Large intestine (tissue), 3 donors: ENCODE measurements around the gene TNPO2. TPM values are rescaled to one million over a fixed set of nuclear protein-coding genes. Genes with fewer than 3 reads are reported as not detected.
A peak's percentile ranks its signal among the peaks of the same experiment; 100 is the strongest.

Experiments used
- DNase-seq, 2 donors: peaks; one replicate each; pipeline versions ENCODE4 v3.0.0 to v3.0.0-alpha.2; 2013
- H3K27ac ChIP-seq: one replicate; pipeline ENCODE4 v1.5.1; 2013; ENCODE audit warnings: low read length
- H3K27me3 ChIP-seq: 2 replicates; pipeline ENCODE4 v1.6.1; 2013; ENCODE audit warnings: low read length; ENCODE audit not compliant: control insufficient read depth, insufficient read depth
- H3K36me3 ChIP-seq: 2 replicates; pipeline ENCODE4 v1.6.1; 2013; ENCODE audit warnings: low read length; ENCODE audit not compliant: control insufficient read depth, insufficient read depth
- H3K4me1 ChIP-seq: one replicate; pipeline ENCODE4 v1.6.1; 2013; ENCODE audit warnings: low read length; ENCODE audit not compliant: control insufficient read depth, insufficient read depth
- H3K4me3 ChIP-seq: one replicate; pipeline ENCODE4 v1.5.1; 2013; ENCODE audit warnings: low read length
- H3K9me3 ChIP-seq: one replicate; pipeline ENCODE4 v1.6.1; 2013; ENCODE audit warnings: mild to moderate bottlenecking, low read depth, low read length, moderate library complexity; ENCODE audit not compliant: control insufficient read depth
- WGBS: methylation state at CpG from one replicate; pipeline ENCODE4 v1.1.5; 2013; ENCODE audit warnings: low lambda C conversion rate; ENCODE audit not compliant: insufficient coverage; 5-methylcytosine and 5-hydroxymethylcytosine counted together
- polyA plus RNA-seq: library from polyadenylated mRNA; unstranded; fragments of 120-200 nt; gene quantifications from one replicate; pipeline ENCODE4 v1.2.1, GENCODE V29; 2013

Gene TNPO2
- polyA plus RNA-seq, 1 donor: 49.2 TPM

DNA sequence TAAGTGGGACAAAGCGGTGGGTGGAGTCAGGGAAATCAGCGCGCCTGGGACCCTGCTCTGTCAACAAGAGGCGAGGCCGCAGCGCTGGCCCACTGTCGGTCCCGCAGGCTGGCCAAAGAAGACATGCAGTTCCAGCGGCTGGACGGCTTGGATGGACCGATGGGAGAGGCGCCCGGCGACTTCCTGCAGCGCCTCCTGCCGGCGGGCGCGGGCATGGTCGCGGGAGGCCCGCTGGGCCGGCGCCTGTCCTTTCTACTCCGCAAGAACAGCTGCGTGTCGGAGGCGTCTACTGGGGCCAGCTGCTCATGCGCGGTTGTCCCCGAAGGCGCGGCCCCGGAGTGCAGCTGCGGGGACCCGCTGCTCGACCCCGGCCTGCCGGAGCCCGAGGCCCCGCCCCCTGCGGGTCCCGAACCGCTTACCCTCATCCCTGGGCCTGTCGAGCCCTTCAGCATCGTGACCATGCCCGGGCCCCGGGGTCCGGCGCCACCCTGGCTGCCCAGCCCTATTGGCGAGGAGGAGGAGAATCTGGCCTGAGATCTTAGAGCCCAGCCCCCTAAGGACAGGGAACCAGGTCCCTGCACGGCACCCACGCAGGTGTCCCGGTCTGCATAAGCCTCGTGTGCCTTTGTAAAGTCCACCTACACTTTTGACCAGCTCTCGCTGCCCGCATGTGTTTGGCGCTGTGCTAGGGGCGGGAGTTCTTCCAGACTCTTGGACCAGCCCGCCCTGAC is 34.0 kb upstream of the TNPO2 start:
- peak; percentile 73 to 74 for DNase-seq
- peaks cover 3% of the 10 kb centered on the region for H3K9me3 ChIP-seq
- peaks cover 16% of the 10 kb centered on the region for H3K27me3 ChIP-seq
- H3K4me3 ChIP-seq: peak overlapping the region; percentile 21
- peaks cover 5% of the 10 kb centered on the region for H3K4me1 ChIP-seq
- WGBS: no CpG with 5 or more reads among the region's 60 CpGs
- peaks cover 8% of the 10 kb centered on the region for H3K36me3 ChIP-seq
- no peak overlapping the region for H3K27ac ChIP-seq

DNA sequence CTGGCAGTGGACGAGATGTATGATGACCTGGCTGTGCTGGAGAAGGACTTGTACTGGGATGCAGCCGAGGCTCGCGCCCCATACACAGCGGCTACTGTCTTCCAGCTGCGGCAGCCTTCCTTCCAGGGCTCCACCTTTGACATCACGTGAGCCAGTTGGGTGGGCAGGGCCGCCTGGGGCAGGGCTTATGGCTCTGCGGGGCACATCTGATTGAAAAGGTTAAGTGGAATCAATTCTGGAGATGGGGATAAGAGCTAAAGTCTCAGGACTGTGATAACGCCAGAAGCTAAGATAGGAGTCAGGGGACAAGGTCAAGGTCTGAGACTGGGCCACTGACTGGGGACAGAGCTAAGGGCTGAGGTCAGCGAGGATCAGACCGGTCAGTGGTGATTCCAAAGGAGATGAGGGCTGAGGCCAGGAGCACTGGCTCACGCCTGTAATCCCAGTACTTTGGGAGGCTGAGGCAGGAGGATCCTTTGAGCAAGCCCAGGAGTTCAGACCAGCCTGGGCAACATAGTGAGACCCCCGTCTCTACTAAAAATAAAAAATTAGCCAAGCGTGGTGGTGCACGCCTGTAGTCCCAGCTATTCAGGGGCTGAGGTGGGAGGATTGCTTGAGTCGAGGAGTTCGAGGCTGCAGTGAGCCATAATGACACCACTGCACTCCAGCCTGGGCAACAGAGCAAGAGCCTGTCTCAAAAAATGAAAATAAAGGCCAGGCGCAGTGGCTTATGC is 32.6 kb upstream of the TNPO2 start:
- Histone ChIP-seq H3K9me3 (peaks cover 3% of the 10 kb centered on the region), H3K27ac (no peak overlapping the region), H3K4me3 (no peak overlapping the region), H3K27me3 (peaks cover 22% of the 10 kb centered on the region), H3K36me3 (no peaks in the 10 kb centered on the region), H3K4me1 (peaks cover 5% of the 10 kb centered on the region)
- 60% methylated on average over 1 of the region's 19 CpGs for WGBS
- no peak for DNase-seq

DNA sequence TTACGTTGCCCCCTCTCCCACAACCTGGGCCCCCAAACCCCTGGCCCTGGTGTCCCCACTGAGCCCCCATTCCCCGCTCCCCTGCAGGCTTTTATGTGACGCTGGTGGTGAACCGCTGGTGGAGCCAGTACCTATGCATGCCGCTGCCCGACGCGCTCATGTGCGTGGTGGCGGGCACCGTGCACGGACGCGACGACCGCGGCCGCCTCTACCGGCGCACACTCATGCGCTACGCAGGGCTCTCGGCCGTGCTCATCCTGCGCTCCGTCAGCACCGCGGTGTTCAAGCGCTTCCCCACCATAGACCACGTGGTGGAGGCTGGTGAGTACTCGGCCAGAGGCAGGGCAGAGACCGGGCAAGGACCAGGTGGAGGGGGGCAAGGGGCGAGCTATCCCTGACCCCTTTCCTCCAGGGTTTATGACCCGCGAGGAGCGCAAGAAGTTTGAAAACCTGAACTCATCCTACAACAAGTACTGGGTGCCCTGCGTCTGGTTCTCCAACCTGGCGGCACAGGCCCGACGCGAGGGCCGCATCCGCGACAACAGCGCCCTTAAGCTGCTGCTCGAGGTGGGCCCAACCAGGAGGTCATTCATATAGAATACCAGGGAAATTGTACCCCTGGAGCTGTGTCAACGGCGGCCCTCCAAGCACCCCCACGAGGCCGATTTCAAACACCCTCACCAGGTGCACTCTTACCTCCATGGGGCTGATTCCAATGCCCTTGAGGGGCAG is 30.9 kb upstream of the TNPO2 start:
- Histone ChIP-seq H3K4me3 (no peak overlapping the region), H3K27ac (no peak overlapping the region), H3K4me1 (peaks cover 5% of the 10 kb centered on the region), H3K27me3 (peaks cover 33% of the 10 kb centered on the region), H3K9me3 (no peaks in the 10 kb centered on the region), H3K36me3 (no peaks in the 10 kb centered on the region)
- no CpG with 5 or more reads among the region's 50 CpGs for WGBS
- no peak for DNase-seq

DNA sequence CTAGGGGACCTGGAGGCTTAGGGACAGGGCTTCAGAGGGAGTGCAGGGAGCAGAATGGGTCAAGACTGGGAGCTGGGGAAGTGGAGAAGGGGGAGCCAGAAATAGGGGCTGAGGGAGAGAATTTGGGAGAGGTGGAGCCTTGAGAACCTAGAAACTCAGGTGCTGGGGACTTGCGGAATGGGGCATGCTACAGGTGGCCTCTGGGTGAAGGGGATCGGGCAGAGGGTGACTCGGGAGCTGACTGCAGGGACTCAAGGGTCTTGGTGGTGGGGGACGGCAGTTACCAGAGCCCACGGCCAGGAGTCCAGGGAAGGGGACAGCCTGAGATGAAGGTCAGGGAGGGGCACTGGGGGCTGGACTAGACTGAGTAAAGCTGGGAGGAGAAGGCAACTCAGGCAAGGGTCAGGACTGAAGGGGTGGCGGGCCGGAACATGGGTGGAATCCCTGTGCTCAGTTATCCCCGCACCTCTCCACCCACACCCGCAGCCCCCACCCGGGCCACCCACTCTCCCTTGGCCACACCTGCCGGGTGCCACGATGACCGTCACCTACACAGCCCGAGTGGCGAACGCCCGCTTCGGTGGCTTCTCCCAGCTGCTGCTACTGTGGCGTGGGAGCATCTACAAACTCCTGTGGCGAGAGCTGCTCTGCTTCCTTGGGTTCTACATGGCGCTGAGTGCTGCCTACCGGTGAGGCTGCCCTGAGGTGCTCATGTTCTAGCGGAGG is 28.5 kb upstream of the TNPO2 start:
- H3K36me3 ChIP-seq: peaks cover 13% of the 10 kb centered on the region
- H3K4me3 ChIP-seq: no peak overlapping the region
- peaks cover 33% of the 10 kb centered on the region for H3K27me3 ChIP-seq
- whole genome bisulfite sequencing: no CpG with 5 or more reads among the region's 23 CpGs
- DNase-seq: no peak
- H3K4me1 ChIP-seq: no peaks in the 10 kb centered on the region
- H3K27ac ChIP-seq: no peak overlapping the region
- H3K9me3 ChIP-seq: peaks cover 13% of the 10 kb centered on the region

DNA sequence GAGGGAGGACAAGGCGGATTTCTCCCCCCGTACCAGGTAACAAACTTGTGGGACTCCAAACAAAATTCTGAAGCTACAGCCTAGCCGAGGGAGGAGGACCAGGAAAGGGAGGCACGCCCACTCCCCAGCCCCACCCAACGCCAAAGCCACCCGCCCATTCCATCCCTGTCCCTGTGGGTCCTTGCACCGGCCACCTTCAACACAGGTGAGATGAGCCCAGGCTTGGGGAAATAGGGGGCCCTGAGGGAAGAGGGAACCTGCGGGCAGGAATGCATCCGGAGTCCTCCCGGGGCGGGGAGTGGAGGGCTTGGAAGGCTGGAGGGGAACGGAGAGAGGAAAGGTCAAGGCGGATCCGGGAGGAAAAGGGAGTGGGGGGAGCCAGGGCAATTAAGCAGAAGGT is 27.9 kb upstream of the TNPO2 start, which contains the start of gene BEST2:
Gene BEST2 (plus strand): TSS at position 157 of the 400 bp plus-strand sequence. CDS start 802 bp downstream, outside the sequence.
- Histone ChIP-seq H3K27me3 (peaks cover 33% of the 10 kb centered on the region), H3K27ac (no peak within 1 kb of the TSS), H3K36me3 (peaks cover 18% of the 10 kb centered on the region), H3K9me3 (peaks cover 18% of the 10 kb centered on the region), H3K4me3 (no peak within 1 kb of the TSS), H3K4me1 (no peaks in the 10 kb centered on the region)
- WGBS: 40% methylated on average over 2 of the region's 14 CpGs
- no peak for DNase-seq

DNA sequence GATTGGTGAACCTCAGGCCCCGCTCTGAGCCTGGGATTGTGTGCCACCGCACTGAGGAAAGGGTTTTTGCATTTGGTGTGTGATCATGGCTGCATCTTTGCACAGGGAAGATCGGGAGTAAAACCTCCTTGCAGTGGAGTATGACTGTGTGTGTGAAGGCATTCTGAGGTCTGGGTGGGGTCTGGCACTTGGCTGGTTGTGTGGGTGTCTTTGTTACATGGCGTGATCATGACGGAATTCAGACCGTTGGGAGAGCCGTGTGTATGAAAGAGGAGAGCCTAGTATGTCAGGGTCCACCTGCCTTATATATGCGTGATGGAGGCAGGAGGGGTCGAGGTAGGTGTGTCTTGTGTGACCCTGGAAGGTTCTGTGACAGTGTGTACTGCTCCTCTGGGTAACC is 27.1 kb upstream of the TNPO2 start:
- Histone ChIP-seq H3K36me3 (peaks cover 26% of the 10 kb centered on the region), H3K27ac (no peak overlapping the region), H3K27me3 (peaks cover 33% of the 10 kb centered on the region), H3K4me3 (no peak overlapping the region), H3K4me1 (no peaks in the 10 kb centered on the region), H3K9me3 (peaks cover 18% of the 10 kb centered on the region)
- DNase-seq: no peak
- 80% methylated on average over 4 of the region's 9 CpGs for WGBS

GRCh38 chr19:12749938-12750521 is 26.3 kb upstream of the TNPO2 start:
- peaks cover 18% of the 10 kb centered on the region for H3K9me3 ChIP-seq
- H3K27me3 ChIP-seq: peaks cover 33% of the 10 kb centered on the region
- peaks cover 34% of the 10 kb centered on the region for H3K36me3 ChIP-seq
- no peaks in the 10 kb centered on the region for H3K4me1 ChIP-seq
- no peak overlapping the region for H3K4me3 ChIP-seq
- DNase-seq: no peak
- no CpG with 5 or more reads among the region's 24 CpGs for WGBS
- no peak overlapping the region for H3K27ac ChIP-seq

DNA sequence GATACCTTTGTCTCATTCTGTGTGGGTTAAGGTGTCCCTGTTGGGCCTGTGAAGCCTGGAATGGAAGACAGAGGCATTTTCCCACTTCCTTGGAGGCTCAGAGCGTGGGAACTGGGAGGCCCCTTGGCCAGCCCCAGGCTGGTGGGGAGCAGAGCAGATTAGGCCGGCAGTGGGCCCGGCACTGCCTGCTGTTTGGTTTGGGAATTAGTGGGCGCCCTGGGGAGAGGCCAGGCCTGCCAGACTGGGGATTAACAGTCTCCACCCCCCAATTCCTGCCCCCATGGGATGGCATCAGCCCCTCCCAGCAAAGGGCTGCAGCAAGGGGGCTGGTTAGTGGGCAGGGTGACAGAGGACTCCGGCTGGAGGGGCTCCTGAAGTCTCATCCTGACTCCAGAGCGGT is 24.8 kb upstream of the TNPO2 start:
- H3K27me3 ChIP-seq: peaks cover 22% of the 10 kb centered on the region
- no peak for DNase-seq
- WGBS: no CpG with 5 or more reads among the region's 6 CpGs

GRCh38 chr19:12745166-12745897 is 21.6 kb upstream of the TNPO2 start:
- no peak for DNase-seq
- WGBS: no CpG with 5 or more reads among the region's 22 CpGs
- H3K9me3 ChIP-seq: peaks cover 18% of the 10 kb centered on the region
- H3K4me3 ChIP-seq: no peak overlapping the region
- no peaks in the 10 kb centered on the region for H3K4me1 ChIP-seq
- H3K36me3 ChIP-seq: peaks cover 53% of the 10 kb centered on the region
- H3K27ac ChIP-seq: no peak overlapping the region
- peaks cover 3% of the 10 kb centered on the region for H3K27me3 ChIP-seq

More for the DNA sequence above, 24.8 kb upstream of the TNPO2 start:
- H3K36me3 ChIP-seq: peaks cover 42% of the 10 kb centered on the region
- H3K9me3 ChIP-seq: peaks cover 18% of the 10 kb centered on the region
- H3K4me1 ChIP-seq: no peaks in the 10 kb centered on the region
- no peak overlapping the region for H3K27ac ChIP-seq
- H3K4me3 ChIP-seq: no peak overlapping the region
